Measurements from ENCODE around the gene RIPOR2.
"Not testable (repeated sequence)": the region's sequence is repeated elsewhere in the genome, so short reads cannot be mapped to it uniquely, and the experiment has no call there.

Gene RIPOR2

GRCh38 chr6:24926647-24927046, 9.1 kb downstream of the RIPOR2 start:
- DNase-seq (ENCODE audit: low spot score), result not testable (repeated sequence)

- no peak for DNase-seq (ENCODE audit: low spot score)
Observed at GRCh38 chr6:24926192-24926591, 9.6 kb downstream of the RIPOR2 start.

GRCh38 chr6:24925661-24926060, 10.1 kb downstream of the RIPOR2 start:
- DNase-seq (ENCODE audit: low spot score), result no peak

GRCh38 chr6:24924580-24925356, 11.0 kb downstream of the RIPOR2 start:
- peak; percentile 58 for DNase-seq (ENCODE audit: low spot score)

GRCh38 chr6:24923885-24924401, 11.8 kb downstream of the RIPOR2 start:
- DNase-seq (ENCODE audit: low spot score), result peak; percentile 72

- no peak for DNase-seq (ENCODE audit: low spot score)
Observed at GRCh38 chr6:24922814-24923213, 12.9 kb downstream of the RIPOR2 start.

GRCh38 chr6:24922170-24922569, 13.6 kb downstream of the RIPOR2 start:
- no peak for DNase-seq (ENCODE audit: low spot score)

- DNase-seq (ENCODE audit: low spot score), result no peak
Observed at GRCh38 chr6:24920136-24920535, 15.6 kb downstream of the RIPOR2 start.

GRCh38 chr6:24919056-24919892, 16.5 kb downstream of the RIPOR2 start:
- no peak for DNase-seq (ENCODE audit: low spot score)

GRCh38 chr6:24918641-24919055, 17.1 kb downstream of the RIPOR2 start:
- DNase-seq (ENCODE audit: low spot score), result no peak

- DNase-seq (ENCODE audit: low spot score), result no peak
Observed at GRCh38 chr6:24916496-24916895, 19.3 kb downstream of the RIPOR2 start.

GRCh38 chr6:24915641-24916040, 20.1 kb downstream of the RIPOR2 start:
- DNase-seq (ENCODE audit: low spot score), result no peak

- DNase-seq (ENCODE audit: low spot score), result not testable (repeated sequence)
Observed at GRCh38 chr6:24914082-24914481, 21.7 kb downstream of the RIPOR2 start.

- DNase-seq (ENCODE audit: low spot score), result no peak
Observed at GRCh38 chr6:24911796-24912382, 23.9 kb downstream of the RIPOR2 start.

GRCh38 chr6:24910961-24911725, 24.6 kb downstream of the RIPOR2 start:
- no peak for DNase-seq (ENCODE audit: low spot score)

- no peak for DNase-seq (ENCODE audit: low spot score)
Observed at GRCh38 chr6:24910331-24910960, 25.3 kb downstream of the RIPOR2 start.

- DNase-seq (ENCODE audit: low spot score), result peak; percentile 41
Observed at GRCh38 chr6:24909241-24910216, 26.2 kb downstream of the RIPOR2 start.

- peak; percentile 50 for DNase-seq (ENCODE audit: low spot score)
Observed at GRCh38 chr6:24908650-24909035, 27.1 kb downstream of the RIPOR2 start.

- DNase-seq (ENCODE audit: low spot score), result no peak
Observed at GRCh38 chr6:24907919-24908649, 27.7 kb downstream of the RIPOR2 start.
